WTC11 (cell line): ENCODE data around the gene HEY2.

Experiments used
- CREB1 ChIP-seq: sonication (generic); formaldehyde crosslinking; IDR thresholded peaks from 2 replicates; pipeline ENCODE4 v1.8.0; 2023; ENCODE audit warnings: mild to moderate bottlenecking, missing genetic modification reagents
- FOXK1 ChIP-seq: sonication (generic); formaldehyde crosslinking; IDR thresholded peaks from 2 replicates; pipeline ENCODE4 v1.8.0; 2022; ENCODE audit warnings: mild to moderate bottlenecking, moderate library complexity, missing genetic modification reagents
- GABPB1 ChIP-seq: sonication (generic); formaldehyde crosslinking; IDR thresholded peaks from 2 replicates; pipeline ENCODE4 v1.8.1; 2023; ENCODE audit warnings: mild to moderate bottlenecking, missing genetic modification reagents
- KAT7 ChIP-seq: sonication (generic); formaldehyde crosslinking; IDR thresholded peaks from 2 replicates; pipeline ENCODE4 v1.8.1; 2023; ENCODE audit warnings: missing genetic modification reagents, mild to moderate bottlenecking, borderline replicate concordance
- NR2C2 ChIP-seq: sonication (generic); formaldehyde crosslinking; IDR thresholded peaks from 2 replicates; pipeline ENCODE4 v1.8.0; 2022; ENCODE audit warnings: mild to moderate bottlenecking, missing genetic modification reagents
- ZBTB21 ChIP-seq: sonication (generic); formaldehyde crosslinking; IDR thresholded peaks from 2 replicates; pipeline ENCODE4 v1.8.1; 2023; ENCODE audit warnings: mild to moderate bottlenecking, missing genetic modification reagents, borderline replicate concordance
- ZNF317 ChIP-seq: sonication (generic); formaldehyde crosslinking; IDR thresholded peaks from 2 replicates; pipeline ENCODE4 v1.8.1; 2023; ENCODE audit warnings: low read depth, mild to moderate bottlenecking, moderate library complexity, missing genetic modification reagents, borderline replicate concordance
- TF ChIP-seq, protein P1 (sequence below): fragments of 200-600 bp; IDR thresholded peaks from 2 replicates; pipeline ENCODE4 v1.8.0; 2022; ENCODE audit warnings: antibody characterized with exemption
- TF ChIP-seq, protein P2 (sequence below): sonication (generic); formaldehyde crosslinking; IDR thresholded peaks from 2 replicates; pipeline ENCODE4 v1.8.1; 2023; ENCODE audit warnings: mild to moderate bottlenecking, missing genetic modification reagents, moderate library complexity
- TF ChIP-seq, protein P3 (sequence below): sonication (generic); formaldehyde crosslinking; IDR thresholded peaks from 2 replicates; pipeline ENCODE4 v1.8.0; 2022; ENCODE audit warnings: mild to moderate bottlenecking, missing genetic modification reagents
- TF ChIP-seq, protein P4 (sequence below): sonication (generic); formaldehyde crosslinking; IDR thresholded peaks from 2 replicates; pipeline ENCODE4 v1.8.1; 2022; ENCODE audit warnings: mild to moderate bottlenecking, moderate library complexity, missing genetic modification reagents
- TF ChIP-seq, protein P5 (sequence below): sonication (generic); formaldehyde crosslinking; IDR thresholded peaks from 2 replicates; pipeline ENCODE4 v1.8.1; 2022; ENCODE audit warnings: low read depth, missing genetic modification reagents, borderline replicate concordance

DNA sequence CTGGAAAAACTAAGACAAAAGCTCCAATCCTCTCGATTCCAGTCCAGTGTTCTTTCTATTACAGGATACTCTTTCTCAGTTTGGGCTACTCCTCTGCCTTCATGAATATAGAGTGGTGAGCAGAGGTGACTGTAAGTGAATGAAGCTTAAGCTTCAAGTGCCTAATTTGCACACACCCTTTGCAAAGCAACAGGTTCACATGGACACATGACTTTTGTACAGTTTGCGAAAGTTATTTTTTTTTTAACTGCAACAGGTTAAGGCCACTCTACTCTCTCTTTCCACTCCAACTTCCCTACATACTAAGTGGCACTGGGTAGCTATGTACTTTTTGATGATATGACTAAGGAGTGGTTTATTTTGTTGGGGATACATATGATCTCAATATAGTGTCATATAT, 19.4 kb upstream of the HEY2 start:
- TF ChIP-seq ZBTB21 (CRISPR knock-in tag), result no peak
- TF ChIP-seq, protein P1, sequence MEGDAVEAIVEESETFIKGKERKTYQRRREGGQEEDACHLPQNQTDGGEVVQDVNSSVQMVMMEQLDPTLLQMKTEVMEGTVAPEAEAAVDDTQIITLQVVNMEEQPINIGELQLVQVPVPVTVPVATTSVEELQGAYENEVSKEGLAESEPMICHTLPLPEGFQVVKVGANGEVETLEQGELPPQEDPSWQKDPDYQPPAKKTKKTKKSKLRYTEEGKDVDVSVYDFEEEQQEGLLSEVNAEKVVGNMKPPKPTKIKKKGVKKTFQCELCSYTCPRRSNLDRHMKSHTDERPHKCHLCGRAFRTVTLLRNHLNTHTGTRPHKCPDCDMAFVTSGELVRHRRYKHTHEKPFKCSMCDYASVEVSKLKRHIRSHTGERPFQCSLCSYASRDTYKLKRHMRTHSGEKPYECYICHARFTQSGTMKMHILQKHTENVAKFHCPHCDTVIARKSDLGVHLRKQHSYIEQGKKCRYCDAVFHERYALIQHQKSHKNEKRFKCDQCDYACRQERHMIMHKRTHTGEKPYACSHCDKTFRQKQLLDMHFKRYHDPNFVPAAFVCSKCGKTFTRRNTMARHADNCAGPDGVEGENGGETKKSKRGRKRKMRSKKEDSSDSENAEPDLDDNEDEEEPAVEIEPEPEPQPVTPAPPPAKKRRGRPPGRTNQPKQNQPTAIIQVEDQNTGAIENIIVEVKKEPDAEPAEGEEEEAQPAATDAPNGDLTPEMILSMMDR, result no peak
- no peak for TF ChIP-seq GABPB1 (CRISPR knock-in tag)
- TF ChIP-seq, protein P2, sequence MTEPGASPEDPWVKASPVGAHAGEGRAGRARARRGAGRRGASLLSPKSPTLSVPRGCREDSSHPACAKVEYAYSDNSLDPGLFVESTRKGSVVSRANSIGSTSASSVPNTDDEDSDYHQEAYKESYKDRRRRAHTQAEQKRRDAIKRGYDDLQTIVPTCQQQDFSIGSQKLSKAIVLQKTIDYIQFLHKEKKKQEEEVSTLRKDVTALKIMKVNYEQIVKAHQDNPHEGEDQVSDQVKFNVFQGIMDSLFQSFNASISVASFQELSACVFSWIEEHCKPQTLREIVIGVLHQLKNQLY, result no peak
- no peak for TF ChIP-seq NR2C2
- TF ChIP-seq, protein P3, sequence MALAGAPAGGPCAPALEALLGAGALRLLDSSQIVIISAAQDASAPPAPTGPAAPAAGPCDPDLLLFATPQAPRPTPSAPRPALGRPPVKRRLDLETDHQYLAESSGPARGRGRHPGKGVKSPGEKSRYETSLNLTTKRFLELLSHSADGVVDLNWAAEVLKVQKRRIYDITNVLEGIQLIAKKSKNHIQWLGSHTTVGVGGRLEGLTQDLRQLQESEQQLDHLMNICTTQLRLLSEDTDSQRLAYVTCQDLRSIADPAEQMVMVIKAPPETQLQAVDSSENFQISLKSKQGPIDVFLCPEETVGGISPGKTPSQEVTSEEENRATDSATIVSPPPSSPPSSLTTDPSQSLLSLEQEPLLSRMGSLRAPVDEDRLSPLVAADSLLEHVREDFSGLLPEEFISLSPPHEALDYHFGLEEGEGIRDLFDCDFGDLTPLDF, result no peak
- TF ChIP-seq KAT7 (CRISPR knock-in tag), result no peak
- TF ChIP-seq, protein P4, sequence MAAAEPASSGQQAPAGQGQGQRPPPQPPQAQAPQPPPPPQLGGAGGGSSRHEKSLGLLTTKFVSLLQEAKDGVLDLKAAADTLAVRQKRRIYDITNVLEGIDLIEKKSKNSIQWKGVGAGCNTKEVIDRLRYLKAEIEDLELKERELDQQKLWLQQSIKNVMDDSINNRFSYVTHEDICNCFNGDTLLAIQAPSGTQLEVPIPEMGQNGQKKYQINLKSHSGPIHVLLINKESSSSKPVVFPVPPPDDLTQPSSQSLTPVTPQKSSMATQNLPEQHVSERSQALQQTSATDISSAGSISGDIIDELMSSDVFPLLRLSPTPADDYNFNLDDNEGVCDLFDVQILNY (CRISPR knock-in tag), result no peak
- TF ChIP-seq ZNF317 (CRISPR knock-in tag), result no peak
- TF ChIP-seq CREB1 (CRISPR knock-in tag), result no peak
- TF ChIP-seq FOXK1 (CRISPR knock-in tag), result no peak
- TF ChIP-seq, protein P5, sequence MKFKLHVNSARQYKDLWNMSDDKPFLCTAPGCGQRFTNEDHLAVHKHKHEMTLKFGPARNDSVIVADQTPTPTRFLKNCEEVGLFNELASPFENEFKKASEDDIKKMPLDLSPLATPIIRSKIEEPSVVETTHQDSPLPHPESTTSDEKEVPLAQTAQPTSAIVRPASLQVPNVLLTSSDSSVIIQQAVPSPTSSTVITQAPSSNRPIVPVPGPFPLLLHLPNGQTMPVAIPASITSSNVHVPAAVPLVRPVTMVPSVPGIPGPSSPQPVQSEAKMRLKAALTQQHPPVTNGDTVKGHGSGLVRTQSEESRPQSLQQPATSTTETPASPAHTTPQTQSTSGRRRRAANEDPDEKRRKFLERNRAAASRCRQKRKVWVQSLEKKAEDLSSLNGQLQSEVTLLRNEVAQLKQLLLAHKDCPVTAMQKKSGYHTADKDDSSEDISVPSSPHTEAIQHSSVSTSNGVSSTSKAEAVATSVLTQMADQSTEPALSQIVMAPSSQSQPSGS (CRISPR knock-in tag), result no peak
